Thoracic aorta (tissue), 2 donors: ENCODE data around the gene SFXN2. TPM values are rescaled to one million over a fixed set of nuclear protein-coding genes. Genes with fewer than 3 reads are reported as not detected.

Source experiments
- ATAC-seq: fragments of 150-250 bp; one replicate; pipeline ENCODE4 v1.8.0; 2017; ENCODE audit warnings: low read depth; ENCODE audit not compliant: insufficient number of reproducible peaks, low FRiP score
- DNase-seq: peaks from one replicate; pipeline ENCODE4 v3.0.0-alpha.2; 2020; ENCODE audit warnings: low spot score
- H3K27ac ChIP-seq, 2 donors: fragments of 200-600 bp; sonication (generic); 1 replicate in 1 of 2; 2 replicates in 1 of 2; pipeline ENCODE4 v1.5.1; 2016; ENCODE audit warnings: mild to moderate bottlenecking in 2 of 2, moderate library complexity in 2 of 2
- H3K27me3 ChIP-seq: fragments of 200-600 bp; sonication (generic); replicated peaks from 2 replicates; pipeline ENCODE4 v1.6.0; 2016; ENCODE audit warnings: mild to moderate bottlenecking; ENCODE audit not compliant: insufficient read depth
- H3K36me3 ChIP-seq: fragments of 200-600 bp; sonication (generic); one replicate; pipeline ENCODE4 v1.5.1; 2016
- H3K4me1 ChIP-seq, 2 donors: fragments of 200-600 bp; sonication (generic); 1 replicate in 1 of 2; 2 replicates in 1 of 2; pipeline versions ENCODE4 v1.5.1 to v1.6.0; 2016; ENCODE audit warnings: low read depth in 2 of 2, mild to moderate bottlenecking in 1 of 2; ENCODE audit not compliant: control insufficient read depth in 1 of 2
- H3K4me3 ChIP-seq: fragments of 200-600 bp; sonication (generic); 2 replicates; pipeline ENCODE4 v1.5.1; 2016; ENCODE audit warnings: mild to moderate bottlenecking
- H3K9me3 ChIP-seq: fragments of 200-600 bp; sonication (generic); 2 replicates; pipeline ENCODE4 v1.5.1; 2016
- CTCF ChIP-seq: fragments of 200-600 bp; sonication (generic); IDR thresholded peaks from one replicate; pipeline ENCODE4 v1.5.1; 2019; ENCODE audit warnings: antibody characterized with exemption
- total RNA-seq, 2 donors: library from RNA; depleted of rRNA; stranded (reverse); fragments of >200 nt; gene quantifications; one replicate each; pipeline versions ENCODE4 v1.1.0 to v1.2.3, GENCODE V29; 2016

Gene SFXN2
- total RNA-seq, 2 donors from 2014 or later, result 1.6 to 18.3 TPM

- DNase-seq (no peak), ATAC-seq (no peak)
- peak overlapping the region; percentile 28 to 31 for H3K27ac ChIP-seq
- H3K4me3 ChIP-seq, result no peak overlapping the region
- no peak for TF ChIP-seq CTCF
- peaks cover 33 to 35% of the 10 kb centered on the region in 2 donors for H3K4me1 ChIP-seq
- peaks cover 5% of the 10 kb centered on the region for H3K36me3 ChIP-seq
- H3K9me3 ChIP-seq, result no peaks in the 10 kb centered on the region
- H3K27me3 ChIP-seq, result no peaks in the 10 kb centered on the region
Observed at GRCh38 chr10:102676534-102677315, 37.7 kb upstream of the SFXN2 start.

- Histone ChIP-seq H3K4me3 (no peak overlapping the region), H3K27me3 (no peaks in the 10 kb centered on the region), H3K27ac (no peak overlapping the region)
Observed at GRCh38 chr10:102677331-102678067, 36.9 kb upstream of the SFXN2 start.

GRCh38 chr10:102678068-102678400 is 36.4 kb upstream of the SFXN2 start:
- DNase-seq (no peak), ATAC-seq (no peak)
- no peak for TF ChIP-seq CTCF
- Histone ChIP-seq H3K27me3 (no peaks in the 10 kb centered on the region), H3K9me3 (no peaks in the 10 kb centered on the region), H3K4me1 (peaks cover 32 to 35% of the 10 kb centered on the region in 2 donors), H3K4me3 (no peak overlapping the region), H3K36me3 (peaks cover 5% of the 10 kb centered on the region), H3K27ac (no peak overlapping the region)

More at GRCh38 chr10:102677331-102678067, 36.9 kb upstream of the SFXN2 start:
- TF ChIP-seq CTCF, result no peak
- Histone ChIP-seq H3K4me1 (peaks cover 33 to 35% of the 10 kb centered on the region in 2 donors), H3K9me3 (no peaks in the 10 kb centered on the region), H3K36me3 (peaks cover 5% of the 10 kb centered on the region)
- ATAC-seq, result no peak
- no peak for DNase-seq

- Histone ChIP-seq H3K27me3 (no peaks in the 10 kb centered on the region), H3K36me3 (peaks cover 5% of the 10 kb centered on the region), H3K4me3 (peak overlapping the region; percentile 30), H3K4me1 (peaks cover 24 to 27% of the 10 kb centered on the region in 2 donors), H3K27ac (no peak overlapping the region), H3K9me3 (no peaks in the 10 kb centered on the region)
- ATAC-seq (no peak), DNase-seq (no peak)
- TF ChIP-seq CTCF, result peak; percentile 48
Observed at GRCh38 chr10:102678842-102679289, 35.6 kb upstream of the SFXN2 start.

- peaks cover 5% of the 10 kb centered on the region for H3K36me3 ChIP-seq
- H3K27me3 ChIP-seq, result no peaks in the 10 kb centered on the region
- peaks cover 18 to 23% of the 10 kb centered on the region in 2 donors for H3K4me1 ChIP-seq
- no peak for TF ChIP-seq CTCF
- no peak overlapping the region for H3K4me3 ChIP-seq
- no peaks in the 10 kb centered on the region for H3K9me3 ChIP-seq
- no peak for ATAC-seq
- no peak overlapping the region for H3K27ac ChIP-seq
- no peak for DNase-seq
Observed at GRCh38 chr10:102679596-102679995, 34.8 kb upstream of the SFXN2 start.
